Measurements from ENCODE around the gene EFTUD2.
"Not testable (repeated sequence)": the region's sequence is repeated elsewhere in the genome, so short reads cannot be mapped to it uniquely, and the experiment has no call there.

Gene EFTUD2

GRCh38 chr17:44827863-44828262 is 71.4 kb downstream of the EFTUD2 start:
- TF ChIP-seq GATA1 (IDR thresholded peaks at IDR 0.05; ENCODE audit: low read depth, low read length) (no peak), POLR2A (IDR thresholded peaks at IDR 0.05; ENCODE audit: low read length) (no peak)
- DNase-seq: no peak

DNA sequence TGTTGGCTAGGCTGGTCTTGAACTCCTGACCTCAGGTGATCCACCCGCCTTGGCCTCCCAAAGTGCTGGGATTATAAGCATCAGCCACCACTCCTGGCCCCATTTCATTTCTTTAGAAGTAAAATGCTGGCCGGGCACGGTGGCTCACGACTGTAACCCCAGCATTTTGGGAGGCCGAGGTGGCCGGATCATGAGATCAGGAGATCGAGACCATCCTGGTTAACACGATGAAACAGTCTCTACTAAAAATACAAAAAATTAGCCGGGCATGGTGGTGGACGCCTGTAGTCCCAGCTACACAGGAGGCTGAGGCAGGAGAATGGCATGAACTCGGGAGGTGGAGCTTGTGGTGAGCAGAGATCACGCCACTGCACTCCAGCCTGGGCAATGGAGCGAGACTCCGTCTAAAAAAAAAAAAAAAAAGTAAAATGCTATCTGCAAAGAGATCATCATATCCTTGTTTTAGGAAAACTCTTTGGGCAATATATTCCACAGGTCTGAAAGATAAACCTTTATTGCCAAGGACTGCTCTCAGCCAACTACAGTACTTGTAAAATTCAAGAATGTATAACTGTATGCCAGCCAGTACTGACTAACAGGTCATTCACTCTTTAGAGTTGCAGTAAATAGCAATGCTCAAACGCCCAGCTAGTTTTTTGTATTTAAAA is 73.0 kb downstream of the EFTUD2 start:
- no peak for DNase-seq
- TF ChIP-seq GATA1 (IDR thresholded peaks at IDR 0.05; ENCODE audit: low read depth, low read length) (no peak), POLR2A (IDR thresholded peaks at IDR 0.05; ENCODE audit: low read length) (no peak)

DNA sequence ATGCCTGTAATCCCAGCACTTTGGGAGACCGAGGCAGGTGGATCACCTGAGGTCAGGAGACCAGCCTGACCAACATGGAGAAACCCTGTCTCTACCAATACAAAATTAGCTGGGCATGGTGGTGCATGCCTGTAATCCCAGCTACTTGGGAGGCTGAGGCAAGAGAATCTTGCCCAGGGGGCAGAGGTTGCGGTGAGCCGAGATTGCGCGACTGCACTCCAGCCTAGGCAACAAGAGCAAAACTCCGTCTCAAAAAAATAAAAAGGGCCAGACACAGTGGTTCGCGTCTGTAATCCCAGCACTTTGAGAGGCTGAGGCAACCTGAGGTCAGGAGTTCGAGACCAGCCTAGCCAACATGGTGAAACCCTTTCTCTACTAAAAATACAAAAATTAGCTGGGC is 74.0 kb downstream of the EFTUD2 start:
- not testable (repeated sequence) for DNase-seq

DNA sequence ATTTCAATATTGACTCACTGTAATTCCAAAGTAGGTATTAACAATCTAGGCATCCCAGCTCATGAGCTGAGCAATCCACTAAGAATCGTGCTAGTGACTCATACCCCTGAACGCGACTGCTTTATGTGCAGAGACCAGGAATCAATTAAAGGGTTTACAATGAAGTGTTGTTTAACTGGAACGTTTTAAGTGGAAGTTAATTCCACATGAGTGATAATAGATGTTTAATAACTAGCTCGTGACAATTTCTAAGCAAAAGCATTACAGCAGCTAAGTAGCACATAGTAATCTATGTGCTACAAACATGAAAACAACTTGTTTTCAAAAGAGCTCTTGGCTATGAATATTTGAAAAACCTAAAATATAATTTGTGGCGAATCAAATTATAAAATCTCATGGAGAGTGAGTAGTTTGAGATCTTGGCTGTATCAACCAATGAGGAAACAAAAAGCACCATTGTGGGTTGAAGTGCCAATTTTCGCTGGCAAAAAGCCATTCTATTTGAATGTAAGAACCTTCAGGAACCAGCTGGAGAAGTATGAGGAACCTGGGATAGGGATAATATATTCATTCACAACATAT is 78.5 kb downstream of the EFTUD2 start:
- no peak for TF ChIP-seq POLR2A (IDR thresholded peaks at IDR 0.05; ENCODE audit: low read length)
- TF ChIP-seq GATA1 (IDR thresholded peaks at IDR 0.05; ENCODE audit: low read depth, low read length): no peak
- DNase-seq: no peak

GRCh38 chr17:44818508-44818907 is 80.7 kb downstream of the EFTUD2 start:
- not testable (repeated sequence) for DNase-seq

DNA sequence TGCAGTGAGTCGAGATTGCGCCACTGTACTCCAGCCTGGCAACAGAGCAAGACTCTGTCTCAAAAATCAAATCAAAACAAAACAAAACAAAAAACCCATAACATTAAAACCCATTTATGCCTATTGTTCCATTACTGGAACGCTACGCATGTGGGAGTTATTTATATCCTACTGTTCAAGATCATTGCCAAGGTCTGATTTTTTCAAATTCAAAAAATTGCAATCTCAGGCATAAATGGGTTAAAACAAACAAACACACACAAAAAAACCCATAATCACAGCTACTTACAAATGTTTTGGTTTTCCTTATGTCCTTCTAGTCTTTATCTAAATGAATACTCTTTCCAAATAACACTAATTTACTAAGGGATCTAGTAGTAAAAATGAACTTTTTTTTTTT is 87.0 kb downstream of the EFTUD2 start:
- DNase-seq: no peak
- TF ChIP-seq GATA1 (IDR thresholded peaks at IDR 0.05; ENCODE audit: low read depth, low read length) (no peak), POLR2A (IDR thresholded peaks at IDR 0.05; ENCODE audit: low read length) (no peak)

DNA sequence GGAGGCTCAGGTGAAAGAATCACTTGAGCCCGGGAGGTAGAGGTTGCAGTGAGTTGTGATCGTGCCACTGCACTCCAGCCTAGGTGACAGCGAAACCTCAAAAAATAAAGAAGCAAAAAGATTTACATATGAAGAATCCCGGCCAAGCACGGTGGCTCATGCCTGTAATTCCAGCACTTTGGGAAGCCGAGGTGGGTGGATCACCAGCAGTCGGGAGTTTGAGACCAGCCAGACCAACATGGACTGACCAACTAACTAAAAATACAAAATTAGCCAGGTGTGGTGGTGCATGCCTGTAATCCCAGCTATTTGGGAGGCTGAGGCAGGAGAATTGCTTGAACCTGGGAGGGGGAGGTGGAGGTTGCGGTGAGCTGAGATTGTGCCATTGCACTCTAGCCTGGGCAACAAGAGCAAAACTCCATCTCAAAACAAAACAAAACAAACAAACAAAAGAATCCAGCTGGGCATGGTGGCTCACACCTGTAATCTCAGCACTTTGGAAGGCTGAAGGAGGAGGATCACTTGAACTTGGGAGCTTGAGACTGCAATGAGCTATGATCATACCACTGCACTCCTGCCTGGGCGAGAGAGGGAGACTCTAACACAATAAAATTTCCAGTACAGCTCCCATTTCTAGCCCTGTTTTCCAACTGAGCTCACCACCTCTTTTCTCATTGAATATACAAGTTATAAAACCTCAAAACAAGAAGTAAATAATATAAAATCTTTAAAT is 90.4 kb downstream of the EFTUD2 start:
- DNase-seq: not testable (repeated sequence)

DNA sequence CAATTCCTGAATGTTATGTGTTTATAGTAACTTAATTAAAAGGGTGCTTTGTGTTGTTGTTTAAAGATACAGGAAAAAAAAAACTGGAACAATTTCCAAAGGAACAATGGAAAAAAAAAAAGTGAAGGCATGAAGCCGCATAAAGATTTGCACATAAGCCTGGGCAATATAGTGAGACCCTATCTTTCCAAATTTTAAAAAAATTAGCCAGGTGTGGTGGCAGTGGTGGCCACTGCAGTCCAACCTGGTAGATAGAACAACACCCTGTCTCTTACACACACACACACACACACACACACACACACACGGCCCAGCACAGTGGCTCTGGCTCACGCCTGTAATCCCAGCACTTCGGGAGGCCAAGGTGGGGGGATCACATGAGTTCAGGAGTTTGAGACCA is 91.1 kb downstream of the EFTUD2 start:
- no peak for TF ChIP-seq GATA1 (IDR thresholded peaks at IDR 0.05; ENCODE audit: low read depth, low read length)
- no peak for TF ChIP-seq POLR2A (IDR thresholded peaks at IDR 0.05; ENCODE audit: low read length)
- no peak for DNase-seq

GRCh38 chr17:44807817-44808155 is 91.5 kb downstream of the EFTUD2 start:
- TF ChIP-seq GATA1 (IDR thresholded peaks at IDR 0.05; ENCODE audit: low read depth, low read length) (no peak), POLR2A (IDR thresholded peaks at IDR 0.05; ENCODE audit: low read length) (no peak)
- no peak for DNase-seq

DNA sequence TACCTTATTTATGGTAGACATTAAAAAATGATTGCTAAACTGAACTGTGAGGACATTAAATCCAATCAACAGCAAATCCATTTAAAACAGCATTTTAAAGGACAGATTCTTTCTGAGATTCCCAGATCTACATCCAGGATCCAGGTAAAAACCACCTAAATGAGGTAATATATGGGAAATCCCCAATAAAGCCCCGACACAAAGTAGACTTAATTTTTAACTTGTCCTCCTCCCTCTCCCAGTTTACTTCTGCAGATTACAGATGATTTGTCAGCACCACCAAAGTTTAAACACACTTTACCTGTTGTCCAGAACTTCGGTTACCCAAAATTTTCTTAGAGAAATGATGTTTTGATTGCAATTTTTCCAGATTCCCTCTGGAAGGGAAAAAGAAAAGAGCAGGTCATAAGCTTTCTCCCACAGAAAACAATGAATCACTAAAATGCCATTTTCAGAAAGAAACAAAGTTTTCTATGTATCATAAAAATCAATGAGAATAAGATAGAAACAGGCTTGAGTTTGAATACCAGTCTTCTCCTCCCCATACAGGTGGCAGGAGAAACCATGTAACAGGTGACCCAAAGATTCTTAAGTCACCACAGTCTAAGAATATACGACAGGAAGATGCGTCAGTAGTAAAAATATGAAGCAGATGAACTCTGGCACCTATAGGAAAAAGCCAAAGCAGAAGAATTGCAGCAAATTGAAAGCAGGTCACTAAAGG is 92.0 kb downstream of the EFTUD2 start:
- TF ChIP-seq GATA1 (IDR thresholded peaks at IDR 0.05; ENCODE audit: low read depth, low read length) (no peak), POLR2A (IDR thresholded peaks at IDR 0.05; ENCODE audit: low read length) (no peak)
- DNase-seq: no peak

GRCh38 chr17:44804302-44805089 is 94.7 kb downstream of the EFTUD2 start:
- DNase-seq: no peak
- TF ChIP-seq GATA1 (IDR thresholded peaks at IDR 0.05; ENCODE audit: low read depth, low read length) (no peak), POLR2A (IDR thresholded peaks at IDR 0.05; ENCODE audit: low read length) (no peak)

GRCh38 chr17:44801880-44802279 is 97.4 kb downstream of the EFTUD2 start:
- TF ChIP-seq POLR2A (IDR thresholded peaks at IDR 0.05; ENCODE audit: low read length): no peak
- no peak for TF ChIP-seq GATA1 (IDR thresholded peaks at IDR 0.05; ENCODE audit: low read depth, low read length)
- no peak for DNase-seq
